GM20000 (cell line): ENCODE measurements around the gene BIRC3.
"Not testable (repeated sequence)": the region's sequence is repeated elsewhere in the genome, so short reads cannot be mapped to it uniquely, and the experiment has no call there.

ENCODE experiments used
- DNase-seq: peaks from one replicate; pipeline ENCODE4 v3.0.0; 2012; ENCODE audit warnings: low spot score
- TF ChIP-seq, protein P1 (sequence below): IDR thresholded peaks from 2 replicates; pipeline ENCODE4 v1.5.1; 2012; ENCODE audit warnings: mild to moderate bottlenecking, control low read depth; ENCODE audit errors: extremely low read depth, missing control alignments

The BIRC3 gene

DNA sequence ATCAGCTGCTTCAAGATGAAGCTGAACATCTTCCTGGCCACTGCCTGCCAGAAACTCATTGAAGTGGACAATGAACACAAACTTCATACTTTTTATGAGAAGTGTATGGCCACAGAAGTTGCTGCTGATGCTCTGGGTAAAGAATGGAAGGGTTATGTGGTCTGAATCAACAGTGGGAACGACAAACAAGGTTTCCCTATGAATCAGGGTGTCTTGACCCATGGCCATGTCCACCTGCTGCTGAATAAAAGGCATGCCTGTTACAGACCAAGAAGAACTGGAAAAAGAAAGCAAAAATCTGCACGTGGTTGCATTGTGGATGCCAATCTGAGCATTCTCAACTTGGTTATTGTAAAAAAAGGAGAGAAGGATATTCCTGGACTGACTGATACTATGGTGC is 22.2 kb upstream of the BIRC3 start:
- TF ChIP-seq, protein P1, sequence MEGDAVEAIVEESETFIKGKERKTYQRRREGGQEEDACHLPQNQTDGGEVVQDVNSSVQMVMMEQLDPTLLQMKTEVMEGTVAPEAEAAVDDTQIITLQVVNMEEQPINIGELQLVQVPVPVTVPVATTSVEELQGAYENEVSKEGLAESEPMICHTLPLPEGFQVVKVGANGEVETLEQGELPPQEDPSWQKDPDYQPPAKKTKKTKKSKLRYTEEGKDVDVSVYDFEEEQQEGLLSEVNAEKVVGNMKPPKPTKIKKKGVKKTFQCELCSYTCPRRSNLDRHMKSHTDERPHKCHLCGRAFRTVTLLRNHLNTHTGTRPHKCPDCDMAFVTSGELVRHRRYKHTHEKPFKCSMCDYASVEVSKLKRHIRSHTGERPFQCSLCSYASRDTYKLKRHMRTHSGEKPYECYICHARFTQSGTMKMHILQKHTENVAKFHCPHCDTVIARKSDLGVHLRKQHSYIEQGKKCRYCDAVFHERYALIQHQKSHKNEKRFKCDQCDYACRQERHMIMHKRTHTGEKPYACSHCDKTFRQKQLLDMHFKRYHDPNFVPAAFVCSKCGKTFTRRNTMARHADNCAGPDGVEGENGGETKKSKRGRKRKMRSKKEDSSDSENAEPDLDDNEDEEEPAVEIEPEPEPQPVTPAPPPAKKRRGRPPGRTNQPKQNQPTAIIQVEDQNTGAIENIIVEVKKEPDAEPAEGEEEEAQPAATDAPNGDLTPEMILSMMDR: no peak
- DNase-seq: no peak

DNA sequence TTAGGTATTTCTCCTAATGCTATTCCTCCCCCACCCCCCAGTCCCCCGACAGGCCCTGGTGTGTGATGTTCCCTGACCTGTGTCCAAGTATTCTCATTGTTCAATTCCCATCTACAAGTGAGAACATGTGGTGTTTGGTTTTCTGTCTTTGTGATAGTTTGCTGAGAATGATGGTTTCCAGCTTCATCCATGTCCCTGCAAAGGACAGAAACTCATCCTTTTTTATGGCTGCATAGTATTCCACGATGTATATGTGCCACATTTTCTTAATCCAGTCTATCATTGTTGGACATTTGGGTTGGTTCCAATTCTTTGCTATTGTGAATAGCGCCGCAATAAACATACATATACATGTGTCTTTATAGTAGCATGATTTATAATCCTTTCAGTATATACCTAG is 20.5 kb upstream of the BIRC3 start:
- not testable (repeated sequence) for DNase-seq

DNA sequence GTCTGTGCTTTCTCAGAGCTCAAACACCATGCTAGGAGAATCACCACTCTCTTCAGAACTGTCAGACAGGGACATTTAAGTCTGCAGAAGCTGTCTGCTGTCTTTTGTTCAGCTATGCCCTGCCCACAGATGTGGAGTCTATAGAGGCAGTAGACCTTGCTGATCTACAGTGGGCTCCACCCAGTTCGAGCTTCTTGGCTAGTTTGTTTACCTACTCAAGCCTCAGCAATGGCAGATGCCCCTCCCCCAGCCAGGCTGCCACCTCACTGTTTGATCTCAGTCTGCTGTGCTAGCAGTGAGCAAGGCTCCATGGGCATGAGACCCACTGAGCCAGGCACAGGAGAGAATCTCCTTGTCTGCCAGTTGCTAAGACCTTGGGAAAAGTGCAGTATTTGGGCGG is 16.4 kb upstream of the BIRC3 start:
- DNase-seq: not testable (repeated sequence)

DNA sequence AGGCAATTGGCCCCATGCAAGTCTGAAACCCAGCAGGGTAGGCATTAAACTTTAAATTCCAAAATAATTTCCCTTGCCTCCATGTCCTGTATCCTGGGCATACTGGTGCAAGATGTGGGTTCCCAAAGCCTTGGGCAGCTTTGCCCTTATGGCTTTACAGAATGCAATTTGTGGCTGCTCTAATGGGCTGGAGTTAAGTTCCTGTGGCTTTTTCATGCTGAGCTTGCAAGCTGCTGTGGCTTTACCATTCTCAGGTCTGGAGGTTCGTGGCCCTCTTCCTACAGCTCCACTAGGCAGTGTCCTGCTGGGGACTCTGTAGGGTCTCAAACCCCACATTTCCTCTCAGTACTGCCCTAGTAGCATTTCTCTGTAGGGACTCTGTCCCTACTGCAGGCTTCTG is 15.0 kb upstream of the BIRC3 start:
- TF ChIP-seq, protein P1: no peak
- no peak for DNase-seq

DNA sequence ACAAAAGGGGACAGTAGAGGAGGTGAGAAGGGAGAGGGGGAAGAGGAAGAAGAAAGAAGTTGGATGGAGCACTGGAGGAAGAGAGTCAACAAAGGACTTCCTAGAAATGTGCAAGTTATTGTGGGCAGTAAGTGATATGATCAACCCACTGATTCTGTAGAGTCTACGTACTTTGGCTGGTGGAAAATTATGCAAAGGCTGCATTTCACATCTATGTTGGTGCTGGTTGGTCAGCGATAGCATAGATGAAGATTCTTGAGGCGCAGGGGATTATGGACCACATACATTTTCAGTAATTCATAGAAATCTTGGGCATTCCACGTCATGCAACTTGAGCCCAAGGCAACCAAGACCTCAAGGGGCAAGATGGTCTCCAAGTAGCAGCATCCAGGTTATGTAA is 12.6 kb upstream of the BIRC3 start:
- no peak for DNase-seq
- TF ChIP-seq, protein P1: no peak

DNA sequence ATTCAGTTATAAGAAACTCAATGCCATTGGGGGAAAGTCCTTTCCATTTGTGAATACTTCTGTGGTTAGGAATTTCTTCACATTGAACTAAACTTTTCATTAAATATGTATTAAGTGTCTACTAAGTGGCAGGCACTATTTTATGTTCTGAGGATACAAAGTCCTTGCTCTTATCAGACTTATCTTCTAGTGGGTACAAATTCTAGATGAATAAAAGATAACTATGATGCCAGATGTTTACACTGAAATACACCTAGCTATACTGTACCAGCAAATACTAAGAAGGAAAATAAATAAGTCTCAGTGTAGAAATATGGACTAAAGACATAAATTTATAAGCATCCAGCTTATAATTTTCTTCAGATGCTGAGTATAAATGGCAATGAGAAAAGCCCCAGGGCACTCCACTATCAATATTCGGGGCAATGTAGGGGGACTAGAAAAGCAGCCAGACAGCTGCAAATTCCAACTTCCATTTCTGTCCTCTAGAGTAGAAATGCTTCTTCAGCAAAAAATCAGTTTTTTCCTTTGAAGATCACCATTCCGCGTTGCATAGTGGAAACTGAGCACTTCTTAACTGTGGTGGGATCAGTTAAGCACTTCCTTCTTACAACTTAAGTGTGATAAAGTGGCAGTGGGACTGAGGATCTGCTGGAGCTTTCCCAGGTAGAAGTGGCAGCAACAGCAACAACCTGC is 11.8 kb upstream of the BIRC3 start:
- TF ChIP-seq, protein P1: no peak
- no peak for DNase-seq

DNA sequence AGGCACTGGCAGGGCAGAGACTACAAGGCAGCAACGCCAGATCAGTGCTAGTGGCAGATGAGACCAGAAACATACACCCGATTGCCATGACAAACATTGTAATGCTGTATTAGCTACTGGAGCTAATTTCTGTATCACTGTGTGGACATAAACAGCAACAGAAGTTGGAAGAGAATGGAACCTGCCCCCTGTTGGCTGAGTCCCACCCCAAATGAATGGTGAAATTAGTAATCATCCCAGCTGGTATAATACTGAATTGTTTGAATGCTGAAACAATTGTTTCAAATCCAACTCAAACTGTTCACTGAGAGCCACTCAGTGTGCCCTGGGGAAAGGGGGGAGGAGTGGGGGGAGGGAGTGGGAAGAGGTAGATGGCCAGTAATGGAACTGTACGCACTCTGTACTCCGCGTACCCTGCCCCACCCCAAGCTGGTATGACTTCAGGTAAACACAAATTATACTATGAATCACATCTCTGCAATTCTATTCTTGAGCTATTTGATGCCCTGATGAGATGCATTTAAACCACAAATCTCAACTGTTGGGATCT is 11.2 kb upstream of the BIRC3 start:
- TF ChIP-seq, protein P1: no peak
- DNase-seq: no peak

DNA sequence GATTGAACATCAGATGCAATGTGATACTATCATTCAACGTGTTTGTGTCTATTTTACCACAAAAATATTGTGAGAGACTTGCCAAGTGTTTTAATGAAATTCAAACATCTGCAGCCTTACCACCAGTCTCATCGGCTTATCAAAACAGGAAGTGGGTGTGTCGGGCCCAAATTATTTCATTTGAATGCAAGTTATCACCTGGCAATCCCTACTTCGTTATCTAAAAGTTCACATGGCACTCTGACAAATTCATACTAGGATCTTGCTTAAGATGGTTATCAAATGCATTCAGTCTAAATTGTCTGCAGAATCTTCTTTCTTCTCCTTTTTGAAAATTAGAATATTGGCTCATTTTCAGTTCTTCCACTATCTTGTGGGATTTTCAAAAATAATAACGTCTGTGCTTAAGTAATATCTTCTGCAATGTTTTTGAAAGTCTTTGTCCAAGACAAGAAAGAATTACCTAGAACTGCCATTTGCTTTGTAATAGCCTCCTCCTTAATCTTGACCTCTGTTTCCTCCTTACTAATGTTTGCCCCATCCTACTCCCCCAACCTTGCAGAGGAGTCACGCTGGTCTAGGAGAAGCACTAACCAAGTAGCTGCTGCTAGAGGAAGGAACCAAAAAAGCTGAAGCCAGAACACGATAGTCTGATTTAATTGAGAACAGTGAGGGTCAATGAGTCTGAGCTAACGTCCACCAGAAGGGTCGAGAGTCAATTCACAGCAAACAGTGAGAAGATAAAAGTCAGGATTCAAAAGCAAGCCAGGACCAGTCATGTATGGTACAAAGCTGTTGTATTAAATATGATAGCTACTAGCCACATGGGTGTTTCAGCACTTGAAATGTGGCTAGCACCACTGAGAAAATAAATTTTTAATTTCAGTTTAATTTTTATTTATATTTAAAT is 10.2 kb upstream of the BIRC3 start:
- DNase-seq: no peak

More for the DNA sequence above, 10.2 kb upstream of the BIRC3 start:
- TF ChIP-seq, protein P1: no peak
